ENCODE data around the gene ORMDL1.

DNA sequence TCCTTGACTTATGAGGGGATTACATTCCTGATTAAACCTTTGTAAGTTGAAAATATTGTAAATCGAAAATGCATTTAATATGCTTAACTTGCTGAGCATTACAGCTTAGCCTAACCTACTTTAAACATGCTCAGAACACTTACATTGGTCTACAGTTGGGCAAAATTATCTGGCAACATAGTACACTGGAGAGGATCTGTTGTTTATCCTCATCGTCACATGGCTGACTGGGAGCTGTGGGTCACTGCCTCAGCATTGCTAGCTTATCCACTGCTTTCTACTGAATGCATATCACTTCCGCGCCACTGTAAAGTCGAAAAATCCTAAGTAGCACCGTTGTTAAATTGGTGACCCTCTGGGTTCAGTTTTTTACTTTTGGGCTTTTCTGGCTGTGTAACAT is 13.8 kb upstream of the ORMDL1 start:
- no peak for TF ChIP-seq CTCF (IDR thresholded peaks at IDR 0.05)
- TF ChIP-seq POLR2A (IDR thresholded peaks at IDR 0.05): no peak
- TF ChIP-seq EP300 (IDR thresholded peaks at IDR 0.05; ENCODE audit: low read depth): no peak

Data from transverse colon (tissue), 3 donors.